ENCODE measurements around the gene MUSTN1. TPM values are rescaled to one million over a fixed set of nuclear protein-coding genes. Genes with fewer than 3 reads are reported as not detected.

The MUSTN1 gene
- total RNA-seq: 15.9 TPM
- long read RNA-seq, partial matches to known transcripts: 0 of 2 reads
- long read RNA-seq, other reads (novel, unspliced or antisense): 0 of 2 reads

DNA sequence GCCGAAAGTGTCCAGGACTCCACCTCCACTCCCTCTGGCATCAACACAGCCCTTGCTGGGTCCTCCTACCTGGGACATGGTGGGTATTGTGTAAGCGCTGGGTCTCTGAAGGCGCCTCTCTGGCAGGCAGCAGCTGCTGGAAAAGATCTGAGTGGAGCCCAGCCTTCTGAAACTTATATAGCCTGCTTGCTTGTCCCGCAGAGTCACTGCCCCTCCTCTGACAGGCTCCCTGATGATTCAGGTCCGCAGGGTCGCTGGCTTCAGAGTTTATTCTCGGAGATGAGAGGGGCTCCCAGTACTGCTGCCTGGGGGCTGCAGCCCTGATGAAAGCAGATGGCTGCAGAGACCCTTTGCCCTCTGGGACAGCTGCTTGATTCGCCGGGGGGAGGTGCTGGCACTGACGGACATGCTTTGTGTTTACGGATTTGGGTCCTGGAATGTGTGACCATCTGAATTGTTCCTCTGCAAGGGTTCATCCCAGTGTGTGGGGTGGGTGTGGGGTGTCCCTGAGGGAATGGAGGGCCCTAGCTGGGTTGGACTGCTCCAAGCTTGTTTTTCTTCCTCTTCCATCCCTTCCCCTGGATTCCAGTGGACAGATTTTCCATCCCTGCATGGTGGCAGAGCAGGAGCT, at the start of gene MUSTN1:
MUSTN1 (minus strand) TSS at position 149 of the 631 bp plus-strand sequence; CDS start at position 78, 71 bp downstream.
- intact Hi-C loops (cut with DNase I): no loop called here

DNA sequence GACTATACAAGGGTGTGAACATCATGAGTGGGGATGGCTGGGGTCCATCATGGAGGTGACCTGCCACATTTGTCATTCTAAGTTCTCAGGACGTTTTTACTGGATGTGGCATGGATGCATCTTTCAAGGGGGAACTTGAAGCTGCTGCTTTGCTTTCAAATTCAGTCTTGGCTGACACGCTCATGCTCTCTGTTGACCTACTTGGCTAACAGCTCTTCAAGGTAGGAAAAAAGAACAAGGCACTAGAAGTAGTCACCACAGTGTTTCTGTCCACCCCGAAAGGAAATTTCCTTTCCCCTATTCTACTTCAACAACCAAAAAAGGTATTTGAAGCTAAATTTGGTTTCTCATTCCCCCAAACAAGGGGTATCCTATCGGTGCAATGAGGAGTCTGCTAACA, 47.6 kb upstream of the MUSTN1 start:
- intact Hi-C loops (cut with DNase I): no loop called here
- DNase-seq (ENCODE audit: low spot score): no peak

More for the DNA sequence above, at the start of gene MUSTN1:
- no peak for DNase-seq (ENCODE audit: low spot score)

DNA sequence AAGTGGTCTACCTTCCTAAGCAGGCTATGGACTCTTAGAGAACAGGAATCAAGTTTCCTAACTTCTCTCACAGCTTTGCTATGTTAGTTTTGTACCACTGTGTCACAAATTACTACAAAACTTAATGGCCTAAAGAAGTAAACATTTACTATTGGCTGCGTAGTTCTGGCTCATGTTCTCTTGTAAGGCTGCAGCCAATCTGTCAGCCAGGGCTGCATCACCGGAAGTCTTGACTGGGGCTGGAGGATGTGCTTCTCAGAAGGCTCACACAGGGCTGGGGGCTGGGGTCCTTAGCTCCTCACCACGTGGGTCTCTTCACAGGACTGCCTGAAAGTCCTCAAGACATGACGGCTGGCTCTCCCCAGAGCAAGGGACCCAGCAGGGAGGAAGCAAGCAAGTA, 47.1 kb upstream of the MUSTN1 start:
- intact Hi-C loops (cut with DNase I): no loop called here
- no peak for DNase-seq (ENCODE audit: low spot score)

DNA sequence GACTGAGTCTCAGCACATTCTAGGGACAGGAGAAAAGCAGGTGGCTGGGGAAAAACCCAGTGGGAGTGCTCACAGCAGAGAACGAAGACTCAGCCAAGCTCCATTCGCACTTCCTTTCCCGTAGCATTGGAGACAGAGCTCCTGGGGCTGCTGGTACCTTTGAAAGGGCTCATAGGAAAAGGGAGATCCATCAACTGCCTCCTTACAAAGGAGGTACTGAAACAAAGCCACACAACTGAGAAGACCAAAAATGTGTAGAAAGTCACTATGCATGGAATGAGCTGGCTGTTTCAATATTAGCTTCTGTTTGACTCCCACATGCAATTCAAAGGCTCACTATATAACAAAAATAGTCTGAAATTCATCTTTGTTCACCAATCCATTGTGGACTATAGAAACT, 45.7 kb upstream of the MUSTN1 start:
- DNase-seq (ENCODE audit: low spot score): no peak

DNA sequence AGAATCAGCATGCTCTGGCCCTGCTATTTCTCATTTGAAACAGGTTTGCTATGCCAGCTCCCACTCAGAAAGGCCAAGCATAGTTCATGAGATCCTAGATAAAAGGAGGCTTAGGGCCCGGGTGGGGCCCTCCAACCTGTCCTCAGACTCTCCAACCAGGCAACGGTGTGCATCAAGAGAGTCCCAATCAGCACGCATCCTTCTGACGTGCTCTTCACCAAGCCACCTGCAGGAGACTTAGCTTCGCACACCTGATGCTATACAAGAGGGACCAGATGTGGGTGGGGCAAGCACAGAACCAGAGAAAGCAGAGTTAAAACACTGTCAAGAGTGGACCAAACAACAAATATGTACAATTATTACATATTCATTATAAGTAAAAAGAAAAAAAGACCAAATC, 45.2 kb upstream of the MUSTN1 start:
- intact Hi-C loops (cut with DNase I): no loop called here
- DNase-seq (ENCODE audit: low spot score): no peak

More for the DNA sequence above, 45.7 kb upstream of the MUSTN1 start:
- intact Hi-C loops (cut with DNase I): no loop called here

DNA sequence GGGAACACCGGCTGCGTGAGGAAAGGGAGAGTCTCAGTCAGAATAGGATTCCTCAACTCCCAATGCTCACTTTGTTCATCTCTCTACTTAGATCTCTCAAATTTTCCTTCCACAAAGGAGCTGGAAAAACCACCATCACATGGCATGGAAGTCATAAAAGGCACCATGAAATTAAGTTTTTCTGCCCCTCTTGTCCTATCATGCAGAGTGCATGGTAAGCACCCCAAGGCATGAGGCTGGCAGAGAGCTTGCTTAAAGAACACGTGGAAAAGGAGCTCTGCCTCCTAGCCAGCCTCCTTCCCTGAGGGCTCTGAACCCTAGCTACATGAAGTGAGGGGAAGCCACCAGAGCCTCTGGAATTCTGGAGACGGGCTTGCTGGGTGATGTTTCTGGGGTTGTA, 44.8 kb upstream of the MUSTN1 start:
- no peak for DNase-seq (ENCODE audit: low spot score)
- intact Hi-C loops (cut with DNase I): no loop called here

DNA sequence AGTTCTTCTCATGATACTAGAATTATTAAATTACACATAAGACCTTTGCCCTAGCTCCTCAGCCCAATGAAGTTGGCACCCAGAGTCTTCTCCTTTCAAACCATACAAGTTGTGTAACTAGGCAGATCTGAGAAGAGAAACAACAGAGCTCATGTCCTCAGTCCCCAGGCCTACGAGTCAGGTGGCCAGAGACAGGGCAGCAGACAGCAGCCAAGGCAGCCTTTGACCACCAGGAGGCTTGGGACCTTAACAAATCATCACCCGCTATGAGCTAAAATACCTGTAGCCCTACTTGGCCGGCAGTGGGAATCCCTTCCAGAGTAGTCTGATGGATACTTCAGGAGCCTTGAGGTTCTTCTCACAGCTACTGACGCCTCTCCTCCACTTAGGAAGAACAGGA, 44.3 kb upstream of the MUSTN1 start:
- intact Hi-C loops (cut with DNase I): no loop called here
- no peak for DNase-seq (ENCODE audit: low spot score)

DNA sequence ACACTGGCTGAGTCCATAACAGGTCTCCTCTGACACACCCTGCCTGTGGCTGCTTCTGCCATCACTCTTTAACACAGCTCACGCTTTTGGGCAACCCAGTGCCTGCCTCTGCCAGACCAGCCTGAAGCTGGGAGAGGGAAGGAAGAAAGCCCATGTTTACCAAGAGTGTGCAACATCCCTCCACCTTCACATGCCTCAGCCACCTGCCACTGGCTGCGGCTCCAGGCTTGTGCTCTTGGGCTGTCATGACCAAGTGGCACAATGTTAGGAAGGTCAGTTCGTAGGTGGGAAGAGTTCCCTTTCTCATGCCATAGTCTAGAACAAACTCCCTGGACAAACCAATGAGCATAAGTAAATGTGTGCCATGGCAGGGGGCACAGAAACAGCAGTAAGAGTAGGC, 42.3 kb upstream of the MUSTN1 start:
- intact Hi-C loops (cut with DNase I): no loop called here
- DNase-seq (ENCODE audit: low spot score): no peak

DNA sequence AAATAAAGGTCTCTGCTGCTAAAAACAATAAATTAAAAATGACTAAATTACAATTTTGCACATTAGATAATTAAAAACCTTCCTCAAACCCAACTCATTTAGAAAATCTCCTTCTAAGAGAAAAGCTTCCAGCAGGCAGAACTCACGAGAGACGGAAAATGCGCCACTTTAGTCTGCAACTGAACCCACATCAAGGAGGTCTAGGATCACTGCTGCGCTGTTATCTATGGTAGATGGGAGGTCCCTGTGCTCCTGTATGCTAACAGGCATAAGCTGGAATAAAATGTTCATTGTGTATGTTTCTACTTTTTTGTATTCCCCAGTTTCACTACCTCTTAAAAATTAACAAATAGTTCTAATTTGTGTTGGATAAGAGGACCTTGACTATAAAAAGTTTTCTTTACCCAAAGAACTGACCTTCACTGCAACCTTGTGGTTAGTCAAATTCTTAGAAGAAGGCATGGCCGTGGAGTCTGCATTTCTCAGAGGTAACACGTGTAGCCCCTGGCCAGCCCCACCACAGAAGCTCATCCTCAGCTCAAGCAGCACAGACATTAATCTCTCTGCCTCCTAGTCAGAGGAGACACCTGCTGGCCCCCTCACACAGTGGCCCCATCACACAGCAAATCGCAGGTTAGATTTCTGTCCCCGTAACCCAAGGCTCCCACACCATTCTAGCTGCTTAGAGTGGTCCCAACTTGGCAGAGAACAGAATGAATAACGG, 40.2 kb upstream of the MUSTN1 start:
- intact Hi-C loops (cut with DNase I): no loop called here
- DNase-seq (ENCODE audit: low spot score): no peak

DNA sequence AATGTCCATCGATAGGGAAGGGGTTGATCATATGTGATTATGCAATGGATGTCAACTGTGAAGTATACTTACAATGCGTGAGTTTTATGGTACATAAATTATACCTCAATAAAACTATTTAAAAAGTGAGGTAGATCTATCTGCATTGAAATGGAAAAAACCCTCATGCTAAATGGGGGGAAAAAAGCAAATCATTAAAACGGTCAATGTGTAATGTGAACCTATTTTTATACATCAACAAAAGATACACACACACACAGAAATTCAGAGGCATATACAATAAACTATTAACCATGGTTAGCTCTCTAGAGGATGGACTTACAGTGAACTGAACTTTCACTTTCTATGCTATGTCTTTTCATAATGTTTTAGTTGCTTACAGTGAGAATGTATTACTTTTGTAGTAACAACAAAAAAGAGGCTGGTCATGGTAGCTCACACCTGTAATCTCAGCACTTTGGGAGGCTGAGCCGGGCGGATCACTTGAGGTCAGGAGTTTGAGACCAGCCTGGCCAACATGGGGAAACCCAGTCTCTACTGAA, 39.4 kb upstream of the MUSTN1 start:
- intact Hi-C loops (cut with DNase I): no loop called here
- DNase-seq (ENCODE audit: low spot score): no peak

DNA sequence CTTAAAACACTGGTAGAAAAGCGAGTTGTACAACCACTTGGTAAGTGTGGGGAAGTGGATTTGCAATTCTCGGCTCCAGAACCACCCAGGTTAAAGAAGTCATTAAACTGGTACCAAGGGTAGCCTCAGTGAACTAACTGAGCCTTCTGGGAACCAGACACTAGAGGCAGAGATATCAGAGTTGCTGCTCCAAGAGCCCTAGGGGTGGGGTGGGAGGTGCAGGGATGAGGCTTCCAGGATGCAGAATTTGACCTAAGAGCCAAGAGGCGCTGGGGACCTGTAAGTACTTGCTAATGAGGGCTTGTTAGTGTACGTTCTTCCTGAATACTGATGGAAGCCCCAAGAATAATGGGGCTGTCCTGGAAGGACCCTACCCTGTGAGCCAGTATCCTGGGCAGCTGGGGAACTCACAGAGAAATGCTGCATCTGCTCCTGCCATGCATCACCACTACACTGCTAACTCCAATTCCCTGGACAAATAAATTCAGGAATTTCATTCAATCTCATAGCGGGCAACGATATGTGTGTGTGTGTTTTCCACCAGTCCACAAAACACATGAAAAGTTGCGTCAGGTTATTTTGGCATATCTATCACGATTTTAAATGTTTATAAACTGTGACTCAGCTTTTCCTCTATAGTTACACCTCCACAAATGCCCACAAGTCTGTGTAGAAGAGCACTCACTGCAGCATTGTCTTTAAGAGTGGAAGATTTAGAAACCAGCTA, 38.8 kb upstream of the MUSTN1 start:
- intact Hi-C loops (cut with DNase I): no loop called here
- DNase-seq (ENCODE audit: low spot score): no peak

DNA sequence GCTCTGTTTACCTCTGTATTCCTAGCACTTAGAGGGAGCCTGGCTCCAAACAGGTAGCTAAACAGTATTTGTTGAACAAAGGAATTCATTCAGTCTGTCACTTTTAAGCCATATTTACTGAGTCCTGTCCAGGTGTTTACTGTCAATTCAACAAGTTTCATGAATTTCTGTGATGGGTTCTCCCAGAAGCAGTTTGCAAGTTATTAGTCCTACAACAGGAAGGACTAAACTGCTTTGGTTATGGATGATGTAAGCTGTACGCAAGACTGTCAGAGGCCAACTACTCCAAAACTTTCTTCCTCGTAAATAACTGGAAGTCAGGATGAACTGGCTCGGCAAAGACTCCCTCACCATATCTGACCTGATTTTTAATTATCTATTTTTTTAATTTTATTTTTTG, 37.4 kb upstream of the MUSTN1 start:
- DNase-seq (ENCODE audit: low spot score): no peak
- intact Hi-C loops (cut with DNase I): no loop called here

DNA sequence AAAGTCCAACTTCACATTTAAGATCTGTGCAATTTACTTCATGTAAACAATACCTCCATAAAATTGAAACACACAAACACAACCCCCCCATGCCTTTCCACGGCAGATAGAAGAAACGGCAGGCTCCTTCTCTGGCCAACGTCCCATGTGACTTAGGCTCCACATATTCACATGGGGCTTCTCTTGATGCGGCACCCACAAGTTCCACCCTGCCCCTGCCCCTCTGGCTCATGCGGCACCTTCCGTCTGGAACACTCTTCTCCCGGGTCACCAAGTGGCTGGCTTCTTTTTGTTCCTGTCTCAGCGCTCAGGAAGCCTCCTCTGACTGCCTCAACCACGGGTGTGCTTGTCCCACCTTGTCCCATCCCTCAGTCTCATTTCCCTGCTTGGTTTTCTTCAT, 36.9 kb upstream of the MUSTN1 start:
- intact Hi-C loops (cut with DNase I): no loop called here

DNA sequence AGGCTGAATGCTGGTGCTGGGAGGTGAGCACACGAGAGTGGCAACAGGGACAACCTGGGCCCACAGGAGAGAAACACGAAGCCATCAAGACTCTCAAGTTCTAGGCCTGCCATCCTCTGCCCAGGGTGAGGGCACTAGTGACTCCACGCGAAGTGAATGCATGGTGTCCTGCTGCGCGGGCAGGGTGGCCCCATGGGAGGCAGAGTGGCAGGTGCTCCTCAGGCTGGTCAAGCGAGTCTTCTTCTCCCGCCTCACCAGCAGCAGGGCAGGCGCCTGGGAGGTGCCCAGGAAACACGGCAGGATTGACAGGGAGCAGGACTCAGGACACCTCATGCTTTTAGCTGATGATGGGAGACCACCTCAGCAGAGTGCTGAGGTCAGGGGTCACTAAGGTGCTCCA, 35.7 kb upstream of the MUSTN1 start:
- intact Hi-C loops (cut with DNase I): no loop called here
- no peak for DNase-seq (ENCODE audit: low spot score)

More for the DNA sequence above, 36.9 kb upstream of the MUSTN1 start:
- no peak for DNase-seq (ENCODE audit: low spot score)

DNA sequence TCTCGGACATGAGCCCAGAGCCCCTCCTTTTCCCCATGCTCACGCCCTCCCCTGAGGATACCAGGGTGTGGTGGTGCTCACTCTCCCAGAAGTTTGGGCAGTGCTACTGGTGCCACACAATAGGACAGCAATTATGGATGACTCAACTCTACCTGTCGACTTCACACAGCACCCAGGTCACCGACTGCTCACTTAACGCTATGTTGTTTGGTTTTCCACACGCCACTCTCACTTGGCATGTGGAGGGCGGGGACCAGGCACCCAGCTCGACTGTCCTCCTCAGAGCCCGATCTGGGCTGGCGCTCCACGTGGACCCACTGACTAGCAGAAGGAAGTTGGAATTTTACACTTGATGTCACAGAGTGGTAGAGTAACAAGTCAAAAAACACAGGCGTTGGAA, 31.6 kb upstream of the MUSTN1 start:
- intact Hi-C loops (cut with DNase I): no loop called here
- DNase-seq (ENCODE audit: low spot score): no peak

DNA sequence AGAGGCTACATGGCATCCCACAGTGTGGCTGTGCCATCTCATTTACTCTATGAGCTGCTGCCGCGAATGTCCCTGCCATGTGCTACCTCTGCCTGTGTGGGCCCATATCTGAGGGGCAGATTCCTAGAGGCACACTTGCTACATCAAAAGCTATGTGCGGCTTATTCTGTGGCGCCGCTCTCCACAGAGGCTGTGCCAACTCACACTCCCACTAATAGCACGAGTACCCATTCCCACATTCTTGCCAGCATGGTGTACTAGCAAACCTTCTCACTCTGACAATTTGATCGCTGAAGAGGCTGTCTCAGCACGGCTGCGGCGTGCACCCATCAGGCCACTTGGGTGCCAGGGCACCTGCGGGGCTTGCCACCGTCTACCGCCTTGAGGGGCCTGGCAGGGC, 31.2 kb upstream of the MUSTN1 start:
- intact Hi-C loops (cut with DNase I): no loop called here
- DNase-seq (ENCODE audit: low spot score): no peak

DNA sequence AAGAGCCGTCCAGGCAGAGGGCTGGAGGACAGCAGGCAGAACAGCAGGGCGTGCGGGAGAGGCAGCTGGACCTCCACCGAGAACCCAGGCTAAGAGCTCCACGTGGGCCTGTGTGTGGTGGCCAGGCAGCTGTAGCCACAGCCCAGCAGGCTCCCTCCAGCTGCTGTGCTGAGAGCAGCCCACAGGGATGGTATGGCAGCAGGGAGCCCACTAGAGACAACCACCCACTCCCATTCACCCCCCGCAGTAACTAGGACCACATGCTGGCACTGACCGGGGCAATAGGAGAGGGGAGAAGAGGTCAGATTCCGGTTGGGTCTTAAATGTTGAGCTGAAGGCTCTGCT, 25.6 kb upstream of the MUSTN1 start:
- intact Hi-C loops (cut with DNase I): no loop called here
- no peak for DNase-seq (ENCODE audit: low spot score)

DNA sequence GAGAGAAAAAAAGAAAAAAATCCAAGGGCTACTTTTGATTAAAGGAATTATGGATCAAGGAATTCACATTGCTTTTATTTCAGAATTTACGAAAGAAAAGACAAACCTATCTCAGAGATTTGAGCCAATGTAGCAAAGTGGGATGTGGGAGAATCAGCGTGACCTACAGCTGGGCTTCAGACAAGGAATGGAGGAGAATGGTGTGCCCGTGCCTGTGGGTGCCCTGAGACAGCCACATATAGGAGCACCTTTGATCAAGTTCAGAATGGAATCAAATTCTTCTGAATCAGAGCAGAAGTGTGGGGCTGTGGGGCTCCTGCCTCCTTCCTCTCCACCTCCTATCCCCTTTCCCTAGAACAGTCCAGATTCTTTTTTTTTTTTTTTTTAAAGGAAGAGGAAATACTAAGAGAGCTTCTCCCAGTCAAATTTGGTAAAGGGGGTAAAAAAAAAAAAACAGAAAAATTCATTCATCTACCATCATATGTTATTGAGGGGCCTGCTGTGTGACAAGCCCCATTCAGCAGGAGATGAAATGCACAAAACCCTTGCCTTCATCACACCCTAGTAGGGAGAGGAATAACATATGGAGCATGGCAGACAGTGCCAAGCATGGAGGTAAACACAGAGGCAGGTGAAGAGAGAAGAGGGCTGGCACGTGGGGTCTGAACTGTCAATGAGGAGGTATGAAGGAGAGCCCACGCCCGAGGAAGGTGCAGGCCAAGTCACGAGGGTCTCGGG, 25.0 kb upstream of the MUSTN1 start:
- intact Hi-C loops (cut with DNase I): no loop called here
- DNase-seq (ENCODE audit: low spot score): no peak

DNA sequence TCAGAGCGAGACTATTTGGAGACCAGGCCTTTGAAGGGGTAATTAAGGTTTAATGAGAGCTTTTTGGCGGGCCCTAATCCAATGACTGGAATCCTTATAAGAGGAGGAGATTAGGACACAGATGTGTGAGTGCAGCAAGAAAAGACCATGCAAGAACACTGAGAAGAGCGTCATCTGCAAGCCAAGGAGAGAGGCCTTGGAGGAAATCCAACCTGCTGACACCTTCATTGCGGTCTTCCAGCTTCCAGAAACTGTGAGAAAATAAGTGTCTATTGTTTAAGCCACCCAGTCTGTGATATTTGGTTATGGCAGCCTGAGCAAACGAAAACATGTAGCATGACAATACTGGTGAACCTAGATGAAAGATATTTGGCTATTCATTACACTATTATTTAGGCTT, 23.0 kb upstream of the MUSTN1 start:
- intact Hi-C loops (cut with DNase I): no loop called here
- DNase-seq (ENCODE audit: low spot score): no peak

DNA sequence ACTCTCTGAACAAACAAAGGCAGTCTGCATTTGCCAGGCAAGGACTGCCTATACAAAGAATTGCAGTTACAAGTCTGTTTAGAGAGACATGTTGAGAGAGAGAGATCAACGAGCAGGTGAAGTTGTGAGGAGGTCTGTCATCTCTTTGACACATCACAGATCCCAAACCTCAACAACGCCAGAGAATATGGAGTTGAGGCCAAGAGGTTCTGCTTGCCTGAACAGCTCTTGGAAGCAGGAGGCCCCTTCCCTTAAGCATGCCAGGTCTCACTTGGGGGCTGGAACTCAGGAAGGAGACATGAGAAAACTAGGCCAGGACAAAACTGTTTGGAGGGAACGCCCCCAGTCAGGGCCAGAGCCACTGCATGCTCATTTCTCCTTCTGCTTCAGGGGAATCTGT, 22.3 kb upstream of the MUSTN1 start:
- no peak for DNase-seq (ENCODE audit: low spot score)
- intact Hi-C loops (cut with DNase I): no loop called here
